HCT116 (cell line): ENCODE data around the gene SCFD1.
"Not testable (repeated sequence)": the region's sequence is repeated elsewhere in the genome, so short reads cannot be mapped to it uniquely, and the experiment has no call there.

Experiments
- CTCF ChIP-seq, 3 experiments: fragments of 200-600 bp in 1 of 3; sonication (generic) in 1 of 3; IDR thresholded peaks in 2 of 3; conservative IDR thresholded peaks in 1 of 3; 2 replicates each; pipeline ENCODE4 v1.5.1; 2012 to 2017; ENCODE audit warnings: low read depth in 2 of 3, low read length in 2 of 3, antibody characterized with exemption in 1 of 3, borderline replicate concordance in 1 of 3, control low read depth in 1 of 3, mild to moderate bottlenecking in 1 of 3, mixed read lengths in 1 of 3, mixed run types in 1 of 3, moderate library complexity in 1 of 3; ENCODE audit not compliant: insufficient read depth in 1 of 3
- ELF1 ChIP-seq: IDR thresholded peaks from 2 replicates; pipeline ENCODE4 v1.6.1; 2012; ENCODE audit warnings: low read depth, borderline replicate concordance
- EZH2 ChIP-seq: fragments of 200-600 bp; sonication (generic); IDR thresholded peaks from 2 replicates; pipeline ENCODE4 v1.6.1; 2017; ENCODE audit warnings: antibody characterized with exemption, mixed run types
- POLR2A ChIP-seq: IDR thresholded peaks from 2 replicates; pipeline ENCODE4 v1.7.0; 2011; ENCODE audit warnings: borderline replicate concordance; ENCODE audit not compliant: insufficient read depth, insufficient read length; ENCODE audit errors: extremely low read depth
- RAD21 ChIP-seq: IDR thresholded peaks from 2 replicates; pipeline ENCODE4 v1.6.1; 2012; ENCODE audit warnings: low read depth, mild to moderate bottlenecking
- SIN3A ChIP-seq: IDR thresholded peaks from 2 replicates; pipeline ENCODE4 v1.6.1; 2012; ENCODE audit warnings: low read depth

DNA sequence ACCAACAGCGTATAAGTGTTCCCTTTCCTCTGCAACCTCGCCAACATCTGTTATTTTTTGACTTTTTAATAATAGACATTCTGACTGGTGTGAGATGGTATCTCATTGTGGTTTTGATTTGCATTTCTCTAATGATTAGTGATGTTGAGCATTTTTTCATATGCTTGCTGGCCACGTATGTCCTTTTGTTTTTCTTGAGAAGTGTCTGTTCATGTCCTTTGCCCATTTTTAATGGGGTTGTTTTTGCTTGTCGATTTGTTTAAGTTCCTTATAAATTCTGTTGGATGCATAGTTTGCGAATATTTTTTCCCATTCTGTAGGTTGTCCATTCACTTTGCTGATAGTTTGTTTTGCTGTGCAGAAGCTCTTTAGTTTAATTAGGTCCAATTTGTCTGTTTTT is 22.3 kb downstream of the SCFD1 start:
- TF ChIP-seq RAD21; CTCF (IDR thresholded peaks at IDR 0.05 in 2 of 3, conservative IDR thresholded peaks at IDR 0.05 in 1 of 3; ENCODE audit: borderline replicate concordance in 1 of 3, insufficient read depth in 1 of 3, low read depth in 2 of 3, low read length in 2 of 3); ELF1; EZH2; POLR2A; SIN3A: not testable (repeated sequence)
